NT2/D1 (cell line): Measurements from ENCODE around the gene PIK3C2G.

ENCODE experiments used
- DNase-seq: peaks from one replicate; pipeline ENCODE4 v3.0.0-alpha.2; 2011; ENCODE audit warnings: low read depth, low spot score
- H3K27me3 ChIP-seq: 2 replicates; pipeline ENCODE4 v1.6.0; 2011; ENCODE audit warnings: mild to moderate bottlenecking; ENCODE audit not compliant: insufficient read length, insufficient read depth
- H3K36me3 ChIP-seq: 2 replicates; pipeline ENCODE4 v1.6.1; 2011; ENCODE audit warnings: mild to moderate bottlenecking, low read length, mixed read lengths; ENCODE audit not compliant: insufficient read depth, insufficient read length
- H3K4me1 ChIP-seq: 2 replicates; pipeline ENCODE4 v1.5.1; 2011; ENCODE audit not compliant: insufficient read depth, insufficient read length
- H3K4me3 ChIP-seq: 2 replicates; pipeline ENCODE4 v1.5.1; 2011; ENCODE audit warnings: low read depth; ENCODE audit not compliant: insufficient read length
- H3K9ac ChIP-seq: 2 replicates; pipeline ENCODE4 v1.6.0; 2011; ENCODE audit warnings: low read depth; ENCODE audit not compliant: insufficient read length
- H3K9me3 ChIP-seq: 2 replicates; pipeline ENCODE4 v1.5.1; 2011; ENCODE audit warnings: mild to moderate bottlenecking, low read length; ENCODE audit not compliant: insufficient read depth
- SUZ12 ChIP-seq: IDR thresholded peaks from 2 replicates; pipeline ENCODE4 v1.6.1; 2011; ENCODE audit not compliant: insufficient read length, insufficient read depth; ENCODE audit errors: extremely low read depth
- YY1 ChIP-seq: IDR thresholded peaks from 2 replicates; pipeline ENCODE4 v1.6.1; 2011; ENCODE audit not compliant: insufficient read length, insufficient read depth
- ZNF274 ChIP-seq: IDR thresholded peaks from 2 replicates; pipeline ENCODE4 v1.6.1; 2011; ENCODE audit warnings: mild to moderate bottlenecking, low read depth, low read length

The PIK3C2G gene

DNA sequence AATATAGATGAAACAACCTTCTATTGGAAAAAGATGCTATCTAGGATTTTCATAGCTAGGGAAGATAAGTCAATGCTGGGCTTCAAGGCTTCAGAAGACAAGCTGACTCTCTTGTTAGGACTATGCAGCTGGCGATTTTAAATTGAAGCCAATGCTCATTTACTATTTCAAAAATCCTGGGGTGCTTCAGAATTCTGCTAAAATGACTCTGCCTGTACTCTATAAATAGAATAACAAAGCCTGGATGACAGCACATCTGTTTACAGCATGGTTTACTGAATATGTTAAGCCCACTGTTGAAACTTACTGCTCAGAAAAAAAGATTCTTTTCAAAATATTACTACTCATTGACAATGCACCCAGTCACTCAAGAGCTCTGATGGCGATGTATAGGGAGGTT, 155.1 kb downstream of the PIK3C2G start:
- no peak overlapping the region for H3K9ac ChIP-seq
- no peaks in the 10 kb centered on the region for H3K4me1 ChIP-seq
- H3K36me3 ChIP-seq: no peaks in the 10 kb centered on the region
- no peak overlapping the region for H3K4me3 ChIP-seq
- no peak for DNase-seq
- H3K9me3 ChIP-seq: no peaks in the 10 kb centered on the region
- TF ChIP-seq ZNF274: no peak
- no peak for TF ChIP-seq YY1
- TF ChIP-seq SUZ12: no peak
- H3K27me3 ChIP-seq: no peaks in the 10 kb centered on the region

DNA sequence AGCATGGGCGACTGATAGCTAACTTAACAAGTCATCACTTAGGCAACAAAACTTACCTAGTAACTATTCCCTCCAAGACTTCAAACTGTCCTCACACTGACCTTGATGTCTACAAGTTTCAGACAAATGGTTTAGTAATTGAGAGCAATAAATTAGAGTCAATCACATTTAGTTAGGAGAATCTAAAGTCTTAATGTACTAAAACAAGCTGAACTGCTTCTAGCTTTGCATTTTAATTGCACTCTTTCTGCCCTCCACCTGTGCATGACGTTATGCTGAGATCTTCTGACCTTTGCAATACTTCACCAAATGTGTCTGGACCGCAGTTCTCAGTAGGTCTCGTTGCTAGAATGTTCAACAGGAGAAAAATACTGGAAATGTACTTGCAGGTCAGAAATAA, 158.0 kb downstream of the PIK3C2G start:
- Histone ChIP-seq H3K4me3 (no peak overlapping the region), H3K36me3 (no peaks in the 10 kb centered on the region), H3K9me3 (no peaks in the 10 kb centered on the region), H3K27me3 (no peaks in the 10 kb centered on the region), H3K4me1 (no peaks in the 10 kb centered on the region), H3K9ac (no peak overlapping the region)
- TF ChIP-seq SUZ12 (no peak), YY1 (no peak), ZNF274 (no peak)
- DNase-seq: no peak

DNA sequence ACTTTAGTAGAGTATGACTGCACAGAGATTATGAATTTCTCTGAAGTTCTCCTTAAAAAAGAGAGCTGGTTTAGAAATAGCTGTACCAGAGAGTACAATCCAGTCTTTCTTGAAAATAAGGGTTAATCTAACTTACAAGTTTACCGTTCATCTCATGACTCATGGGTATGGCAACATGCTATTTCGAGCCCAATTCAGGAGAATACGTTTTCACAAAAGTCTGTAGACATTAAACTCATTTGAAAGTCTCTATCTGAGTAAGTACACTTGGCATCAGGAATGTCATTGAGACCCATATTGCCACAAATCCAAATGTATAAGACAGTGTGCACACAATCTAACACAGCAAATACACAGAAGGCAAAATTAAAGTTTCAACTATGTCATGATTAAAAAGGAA, 160.5 kb downstream of the PIK3C2G start:
- TF ChIP-seq YY1 (no peak), SUZ12 (no peak), ZNF274 (no peak)
- H3K4me1 ChIP-seq: no peaks in the 10 kb centered on the region
- no peak for DNase-seq

DNA sequence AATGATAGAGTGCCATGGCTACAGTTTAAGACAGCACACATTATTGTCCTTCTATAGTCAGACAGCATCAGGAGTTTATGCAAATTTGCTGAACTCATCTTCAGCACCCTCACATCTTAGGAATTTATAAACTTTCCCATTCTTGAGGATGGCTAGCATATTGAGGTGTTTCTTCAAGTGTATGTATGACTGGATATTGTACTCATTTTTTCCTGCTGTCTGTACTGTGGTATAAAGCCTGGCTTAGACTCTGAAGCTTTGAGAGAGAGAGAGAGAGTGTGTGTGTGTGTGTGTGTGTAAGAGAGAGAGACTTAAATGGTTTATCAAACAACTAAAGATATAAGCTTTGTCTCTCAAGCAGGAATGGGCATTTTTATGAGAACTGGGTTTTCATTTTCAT, 161.6 kb downstream of the PIK3C2G start:
- DNase-seq: no peak
- no peaks in the 10 kb centered on the region for H3K36me3 ChIP-seq
- no peaks in the 10 kb centered on the region for H3K27me3 ChIP-seq
- TF ChIP-seq ZNF274 (no peak), SUZ12 (no peak), YY1 (no peak)
- H3K9me3 ChIP-seq: no peaks in the 10 kb centered on the region
- H3K9ac ChIP-seq: no peak overlapping the region
- H3K4me3 ChIP-seq: no peak overlapping the region
- H3K4me1 ChIP-seq: no peaks in the 10 kb centered on the region

More for the DNA sequence above, 160.5 kb downstream of the PIK3C2G start:
- no peak overlapping the region for H3K9ac ChIP-seq
- no peak overlapping the region for H3K4me3 ChIP-seq
- H3K36me3 ChIP-seq: no peaks in the 10 kb centered on the region
- H3K27me3 ChIP-seq: no peaks in the 10 kb centered on the region
- H3K9me3 ChIP-seq: no peaks in the 10 kb centered on the region

DNA sequence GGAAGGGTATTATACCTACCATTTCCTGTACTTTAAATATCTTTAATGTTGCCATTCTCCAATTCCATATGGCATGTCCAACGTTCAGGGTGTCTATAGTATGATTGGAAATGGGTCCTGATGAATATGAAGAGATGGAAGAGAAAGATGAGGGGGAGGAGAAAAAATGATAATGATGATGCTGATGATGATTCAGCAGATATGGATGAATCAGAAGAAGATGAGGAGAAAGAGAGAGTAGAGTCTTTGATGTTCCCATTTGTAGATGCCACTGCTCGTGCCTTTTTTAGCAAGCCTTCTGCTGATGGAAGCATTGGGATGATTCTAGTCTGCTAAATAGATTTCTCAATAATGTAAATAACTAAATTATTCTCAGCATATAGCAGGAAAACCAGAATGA, 163.5 kb downstream of the PIK3C2G start:
- Histone ChIP-seq H3K9me3 (no peaks in the 10 kb centered on the region), H3K36me3 (no peaks in the 10 kb centered on the region), H3K4me1 (no peaks in the 10 kb centered on the region), H3K27me3 (no peaks in the 10 kb centered on the region), H3K4me3 (no peak overlapping the region), H3K9ac (no peak overlapping the region)
- DNase-seq: no peak
- no peak for TF ChIP-seq SUZ12
- TF ChIP-seq ZNF274: no peak
- TF ChIP-seq YY1: no peak

DNA sequence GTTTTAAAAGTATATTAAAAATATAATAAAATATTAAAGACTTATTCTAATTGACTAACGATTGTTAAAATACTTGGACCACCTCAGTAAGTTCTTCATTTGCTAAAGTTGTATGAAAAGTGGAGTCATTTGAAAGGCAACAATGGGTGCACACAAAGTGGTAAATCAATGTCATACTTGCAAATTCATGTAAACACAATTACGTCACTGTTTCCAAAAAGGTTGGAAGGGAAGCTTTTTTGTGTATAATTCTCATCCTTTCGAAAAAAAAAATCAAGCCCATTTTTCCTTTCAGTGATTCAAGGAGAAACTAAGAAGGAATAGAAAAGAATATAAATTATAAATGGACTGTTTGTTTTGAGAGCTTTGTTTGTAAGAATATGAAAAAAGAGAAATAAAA, 166.2 kb downstream of the PIK3C2G start:
- no peaks in the 10 kb centered on the region for H3K9me3 ChIP-seq
- DNase-seq: no peak
- no peak overlapping the region for H3K4me3 ChIP-seq
- no peak for TF ChIP-seq SUZ12
- TF ChIP-seq ZNF274: no peak
- TF ChIP-seq YY1: no peak
- H3K36me3 ChIP-seq: no peaks in the 10 kb centered on the region
- no peaks in the 10 kb centered on the region for H3K27me3 ChIP-seq
- no peaks in the 10 kb centered on the region for H3K4me1 ChIP-seq
- H3K9ac ChIP-seq: no peak overlapping the region

DNA sequence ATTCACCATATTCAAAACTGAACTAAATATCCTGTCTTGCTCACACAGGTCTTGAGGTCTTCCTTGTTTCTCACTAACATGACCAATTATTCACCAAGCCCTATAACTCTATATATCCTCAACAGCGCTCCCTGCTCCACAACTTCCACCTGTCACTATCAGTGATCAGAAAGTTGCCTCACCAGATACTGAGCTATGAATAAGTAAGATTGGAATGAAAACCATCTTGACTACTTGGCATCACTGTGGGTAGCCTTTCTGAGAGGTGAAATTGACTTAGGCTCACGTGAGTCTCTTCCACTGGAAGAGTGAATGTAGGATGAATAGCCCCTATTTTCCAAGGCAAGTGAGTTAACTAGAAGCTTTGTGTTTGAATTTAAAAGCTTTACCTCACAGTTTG, 167.1 kb downstream of the PIK3C2G start:
- TF ChIP-seq ZNF274: no peak
- TF ChIP-seq YY1: no peak
- no peak for TF ChIP-seq SUZ12
- H3K36me3 ChIP-seq: no peaks in the 10 kb centered on the region

DNA sequence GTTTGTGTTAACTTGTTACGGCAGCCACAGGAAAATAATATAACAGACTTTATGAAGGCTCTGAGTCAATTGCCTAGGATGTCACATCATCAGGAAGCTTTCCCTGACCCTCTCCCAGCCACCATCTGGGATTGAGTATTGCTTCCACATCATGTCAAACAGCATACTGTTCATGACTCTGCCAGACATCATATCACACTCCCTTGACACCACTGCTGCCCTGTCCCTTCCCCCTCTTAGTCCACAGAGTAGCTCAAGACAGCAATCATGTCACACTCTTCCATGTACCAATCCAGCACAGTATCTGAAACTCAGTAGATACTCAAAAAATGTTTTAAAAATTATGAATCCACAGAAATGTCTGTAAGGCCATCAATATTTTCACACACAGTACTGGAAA, 168.0 kb downstream of the PIK3C2G start:
- no peaks in the 10 kb centered on the region for H3K4me1 ChIP-seq
- DNase-seq: no peak
- H3K36me3 ChIP-seq: no peaks in the 10 kb centered on the region
- H3K9ac ChIP-seq: no peak overlapping the region
- TF ChIP-seq ZNF274: no peak
- no peak for TF ChIP-seq YY1
- TF ChIP-seq SUZ12: no peak
- no peaks in the 10 kb centered on the region for H3K27me3 ChIP-seq
- H3K4me3 ChIP-seq: no peak overlapping the region
- H3K9me3 ChIP-seq: no peaks in the 10 kb centered on the region

More for the DNA sequence above, 167.1 kb downstream of the PIK3C2G start:
- Histone ChIP-seq H3K9ac (no peak overlapping the region), H3K9me3 (no peaks in the 10 kb centered on the region), H3K4me1 (no peaks in the 10 kb centered on the region), H3K4me3 (no peak overlapping the region), H3K27me3 (no peaks in the 10 kb centered on the region)
- DNase-seq: no peak
